OCI-LY1 (cell line): ENCODE data around the gene GBE1.

Experiments
- EZH2 ChIP-seq: fragments of 200-600 bp; sonication (generic), shearing (Covaris generic); IDR thresholded peaks from 2 replicates; pipeline ENCODE4 v1.8.0; 2017; ENCODE audit warnings: borderline replicate concordance, mixed run types, mild to moderate bottlenecking, antibody characterized with exemption, low read length, moderate library complexity, mixed read lengths
- TF ChIP-seq, protein P1 (sequence below): fragments of 200-600 bp; sonication (generic), shearing (Covaris generic); IDR thresholded peaks from 2 replicates; pipeline ENCODE4 v1.5.1; 2017; ENCODE audit warnings: mild to moderate bottlenecking, antibody characterized with exemption, low read length, moderate library complexity, mixed read lengths

DNA sequence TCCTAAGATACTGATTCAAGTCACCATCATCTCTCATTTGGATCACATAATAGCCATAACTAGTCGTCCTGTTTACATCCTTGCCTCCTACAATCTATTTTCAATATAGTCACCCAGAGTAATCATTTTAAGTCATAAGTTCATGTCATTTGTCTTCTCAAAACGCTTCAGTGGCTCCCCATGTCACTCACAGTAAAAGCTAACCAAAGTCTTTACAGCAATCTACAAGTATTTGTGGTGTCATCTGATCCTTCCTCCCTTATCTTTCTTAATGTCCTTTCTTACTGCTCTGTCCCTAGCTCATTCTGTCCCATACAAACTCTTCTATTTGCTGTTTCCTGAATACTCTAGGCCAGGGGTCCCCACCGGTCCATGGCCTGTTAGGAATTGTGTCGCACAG is 28.8 kb downstream of the GBE1 start:
- TF ChIP-seq, protein P1, sequence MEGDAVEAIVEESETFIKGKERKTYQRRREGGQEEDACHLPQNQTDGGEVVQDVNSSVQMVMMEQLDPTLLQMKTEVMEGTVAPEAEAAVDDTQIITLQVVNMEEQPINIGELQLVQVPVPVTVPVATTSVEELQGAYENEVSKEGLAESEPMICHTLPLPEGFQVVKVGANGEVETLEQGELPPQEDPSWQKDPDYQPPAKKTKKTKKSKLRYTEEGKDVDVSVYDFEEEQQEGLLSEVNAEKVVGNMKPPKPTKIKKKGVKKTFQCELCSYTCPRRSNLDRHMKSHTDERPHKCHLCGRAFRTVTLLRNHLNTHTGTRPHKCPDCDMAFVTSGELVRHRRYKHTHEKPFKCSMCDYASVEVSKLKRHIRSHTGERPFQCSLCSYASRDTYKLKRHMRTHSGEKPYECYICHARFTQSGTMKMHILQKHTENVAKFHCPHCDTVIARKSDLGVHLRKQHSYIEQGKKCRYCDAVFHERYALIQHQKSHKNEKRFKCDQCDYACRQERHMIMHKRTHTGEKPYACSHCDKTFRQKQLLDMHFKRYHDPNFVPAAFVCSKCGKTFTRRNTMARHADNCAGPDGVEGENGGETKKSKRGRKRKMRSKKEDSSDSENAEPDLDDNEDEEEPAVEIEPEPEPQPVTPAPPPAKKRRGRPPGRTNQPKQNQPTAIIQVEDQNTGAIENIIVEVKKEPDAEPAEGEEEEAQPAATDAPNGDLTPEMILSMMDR = no peak
- TF ChIP-seq EZH2 = no peak
